Pons (tissue), 1 donor: ENCODE results near the gene WFDC8.

Experiments
- DNase-seq: peaks from one replicate; pipeline ENCODE4 v3.0.0-alpha.2; 2016; ENCODE audit warnings: low spot score

WFDC8 gene

GRCh38 chr20:45547206-45547770 is 31.8 kb downstream of the WFDC8 start, which contains the start of gene EPPIN:
TSS of gene EPPIN (minus strand) at chr20:45547401. CDS start at chr20:45547357, 44 bp downstream.
- no peak for DNase-seq

- DNase-seq = peak; percentile 36
Measured at GRCh38 chr20:45545754-45546453, 33.2 kb downstream of the WFDC8 start.

- DNase-seq = no peak
Measured at GRCh38 chr20:45545351-45545750, 33.7 kb downstream of the WFDC8 start.

GRCh38 chr20:45539382-45539781 is 39.7 kb downstream of the WFDC8 start, which contains the start of gene WFDC6:
TSS of gene WFDC6 (minus strand) at chr20:45539482. CDS start at chr20:45539407, 75 bp downstream.
- DNase-seq = no peak

GRCh38 chr20:45538209-45538799 is 40.8 kb downstream of the WFDC8 start:
- DNase-seq = no peak

GRCh38 chr20:45527294-45527693 is 51.8 kb downstream of the WFDC8 start:
- no peak for DNase-seq

- DNase-seq = no peak
Measured at GRCh38 chr20:45523821-45524220, 55.3 kb downstream of the WFDC8 start.

GRCh38 chr20:45518282-45518681 is 60.8 kb downstream of the WFDC8 start:
- DNase-seq = no peak

- no peak for DNase-seq
Measured at GRCh38 chr20:45515147-45515913, 63.8 kb downstream of the WFDC8 start, which contains the start of gene SPINT3. TSS of gene SPINT3 (minus strand) at chr20:45515622. CDS start at chr20:45515608, 14 bp downstream.

- DNase-seq = no peak
Measured at GRCh38 chr20:45510242-45510862, 68.7 kb downstream of the WFDC8 start.

GRCh38 chr20:45509091-45509490 is 70.0 kb downstream of the WFDC8 start:
- DNase-seq = no peak

- DNase-seq = no peak
Measured at GRCh38 chr20:45508068-45508886, 70.8 kb downstream of the WFDC8 start.

- DNase-seq = peak; percentile 3
Measured at GRCh38 chr20:45507011-45507820, 71.9 kb downstream of the WFDC8 start.

GRCh38 chr20:45506398-45506797 is 72.7 kb downstream of the WFDC8 start:
- no peak for DNase-seq

GRCh38 chr20:45503403-45503802 is 75.7 kb downstream of the WFDC8 start:
- no peak for DNase-seq

GRCh38 chr20:45502561-45502960 is 76.5 kb downstream of the WFDC8 start:
- no peak for DNase-seq
